HG03354 (cell line): ENCODE results near the gene TNKS1BP1.

Experiments
- ATAC-seq: cut with Tn5 transposase; IDR thresholded peaks from one replicate; pipeline ENCODE4 v1.9.1; 2021; ENCODE audit warnings: mild to moderate bottlenecking; ENCODE audit not compliant: unreplicated experiment, poor library complexity, severe bottlenecking

Gene TNKS1BP1

GRCh38 chr11:57335343-57336110, 10.8 kb upstream of the TNKS1BP1 start, which contains the start of gene SSRP1:
SSRP1 (minus strand) TSS chr11:57335892; CDS start chr11:57335121, 771 bp downstream.
- peak; percentile 99 for ATAC-seq

- peak; percentile 6 for ATAC-seq
Measured at GRCh38 chr11:57335023-57335342, 10.2 kb upstream of the TNKS1BP1 start.

GRCh38 chr11:57332694-57333440, 8.1 kb upstream of the TNKS1BP1 start:
- no peak for ATAC-seq

- ATAC-seq, result no peak
Measured at GRCh38 chr11:57331720-57332119, 7.0 kb upstream of the TNKS1BP1 start.

- ATAC-seq, result no peak
Measured at GRCh38 chr11:57330029-57330428, 5.3 kb upstream of the TNKS1BP1 start.

- ATAC-seq, result no peak
Measured at GRCh38 chr11:57327721-57328120, 3.0 kb upstream of the TNKS1BP1 start.

- no peak for ATAC-seq
Measured at GRCh38 chr11:57325735-57326048, 940 bp upstream of the TNKS1BP1 start.

GRCh38 chr11:57324154-57324885, 432 bp downstream of the TNKS1BP1 start:
- peak; percentile 21 for ATAC-seq

GRCh38 chr11:57323855-57324153, 948 bp downstream of the TNKS1BP1 start:
- no peak for ATAC-seq

- no peak for ATAC-seq
Measured at GRCh38 chr11:57323167-57323854, 1.4 kb downstream of the TNKS1BP1 start.

- ATAC-seq, result no peak
Measured at GRCh38 chr11:57322256-57323166, 2.2 kb downstream of the TNKS1BP1 start.

GRCh38 chr11:57321388-57322255, 3.1 kb downstream of the TNKS1BP1 start:
- no peak for ATAC-seq

GRCh38 chr11:57320719-57321387, 3.9 kb downstream of the TNKS1BP1 start:
- ATAC-seq, result no peak

- no peak for ATAC-seq
Measured at GRCh38 chr11:57320067-57320718, 4.6 kb downstream of the TNKS1BP1 start.

GRCh38 chr11:57318178-57318577, 6.6 kb downstream of the TNKS1BP1 start:
- no peak for ATAC-seq

- ATAC-seq, result no peak
Measured at GRCh38 chr11:57316017-57316416, 8.7 kb downstream of the TNKS1BP1 start.

- ATAC-seq, result no peak
Measured at GRCh38 chr11:57315491-57315890, 9.3 kb downstream of the TNKS1BP1 start.
